CD4-positive, alpha-beta T cell (primary cell): Measurements from ENCODE around the gene RPS25. TPM values are rescaled to one million over a fixed set of nuclear protein-coding genes. Genes with fewer than 3 reads are reported as not detected.
"Not testable (repeated sequence)": the region's sequence is repeated elsewhere in the genome, so short reads cannot be mapped to it uniquely, and the experiment has no call there.

ENCODE experiments used
- ATAC-seq: fragments of 200-7000 bp; cut with Tn5 transposase; one replicate; pipeline ENCODE4 v1.10.0; 2022; ENCODE audit warnings: mild to moderate bottlenecking; ENCODE audit not compliant: poor library complexity
- CTCF ChIA-PET: fragments of 350-600 bp; sonication (Branson Sonifier 250); formaldehyde crosslinking; loops from one replicate; lab custom pipeline; 2021; ENCODE audit warnings: antibody characterized with exemption, inconsistent platforms; lab: Charles Lee
- POLR2A ChIA-PET: fragments of 350-600 bp; sonication (Branson Sonifier 250); formaldehyde crosslinking; loops from one replicate; lab custom pipeline; 2021; ENCODE audit warnings: antibody characterized with exemption, inconsistent platforms; lab: Charles Lee
- DNase-seq, 14 experiments: peaks; one replicate each; pipeline ENCODE4 v3.0.0-alpha.2; 2013 to 2020; ENCODE audit warnings: mixed read lengths in 2 of 14
- H3K27ac ChIP-seq, 2 donors: one replicate each; pipeline versions ENCODE4 v1.5.1 to v1.7.0; 2013; ENCODE audit warnings: low read length in 2 of 2, low read depth in 1 of 2, mild to moderate bottlenecking in 1 of 2
- H3K27me3 ChIP-seq, 2 experiments: 1 replicate in 1 of 2; 2 replicates in 1 of 2; pipeline versions ENCODE4 v1.6.1 to v1.7.0; 2013; ENCODE audit warnings: low read length in 2 of 2, control low read depth in 1 of 2, mild to moderate bottlenecking in 1 of 2, moderate library complexity in 1 of 2; ENCODE audit not compliant: insufficient read depth in 2 of 2, control insufficient read depth in 1 of 2
- H3K36me3 ChIP-seq: one replicate; pipeline ENCODE4 v1.6.1; 2013; ENCODE audit warnings: low read length, control low read depth; ENCODE audit not compliant: insufficient read depth
- H3K4me1 ChIP-seq: one replicate; pipeline ENCODE4 v1.6.1; 2013; ENCODE audit warnings: low read length, control low read depth; ENCODE audit not compliant: insufficient read depth
- H3K4me3 ChIP-seq: one replicate; pipeline ENCODE4 v1.5.1; 2013; ENCODE audit warnings: mild to moderate bottlenecking, low read length, moderate library complexity
- H3K9me3 ChIP-seq, 2 experiments: 1 replicate in 1 of 2; 2 replicates in 1 of 2; pipeline versions ENCODE4 v1.6.1 to v1.7.0; 2013; ENCODE audit warnings: low read length in 2 of 2, mild to moderate bottlenecking in 2 of 2, control low read depth in 1 of 2, moderate library complexity in 1 of 2; ENCODE audit not compliant: control insufficient read depth in 1 of 2, insufficient read depth in 1 of 2
- H3K27ac Mint-ChIP-seq: one replicate; pipeline ENCODE4 v1.8.0; 2020; ENCODE audit warnings: mixed read lengths
- H3K27me3 Mint-ChIP-seq: one replicate; pipeline ENCODE4 v1.8.0; 2021; ENCODE audit warnings: mixed read lengths
- H3K36me3 Mint-ChIP-seq: one replicate; pipeline ENCODE4 v1.8.0; 2021; ENCODE audit warnings: low read depth, mixed read lengths
- H3K4me1 Mint-ChIP-seq: one replicate; pipeline ENCODE4 v1.8.0; 2021; ENCODE audit warnings: low read depth, mixed read lengths
- H3K4me3 Mint-ChIP-seq: one replicate; pipeline ENCODE4 v1.8.0; 2020; ENCODE audit warnings: mild to moderate bottlenecking, mixed read lengths
- H3K9me3 Mint-ChIP-seq: one replicate; pipeline ENCODE4 v1.8.0; 2020; ENCODE audit warnings: mixed read lengths
- intact Hi-C, 2 experiments: fragments of 100-400 bp; cut with DNase I in 1 of 2; cut with micrococcal nuclease in 1 of 2; formaldehyde crosslinking; loops; one replicate each; pipeline versions ENCODE4 v1.15.1 to v1.9.0; 2023 to 2025; cut with DNase I, micrococcal nuclease
- total RNA-seq, 174 experiments: library from RNA in 2 of 174; stranded (reverse) in 2 of 174; gene quantifications; one replicate each; pipeline ENCODE4 v1.2.3 and lab custom pipeline; 2021 to 2026
- TF ChIP-seq, protein P1 (sequence below): fragments of 200-600 bp; IDR thresholded peaks from one replicate; pipeline ENCODE4 v1.8.0; 2022; ENCODE audit warnings: antibody characterized with exemption, mild to moderate bottlenecking

RPS25 gene
- total RNA-seq, 2 experiments from 2014 or later: 2,261 to 2,296 TPM

DNA sequence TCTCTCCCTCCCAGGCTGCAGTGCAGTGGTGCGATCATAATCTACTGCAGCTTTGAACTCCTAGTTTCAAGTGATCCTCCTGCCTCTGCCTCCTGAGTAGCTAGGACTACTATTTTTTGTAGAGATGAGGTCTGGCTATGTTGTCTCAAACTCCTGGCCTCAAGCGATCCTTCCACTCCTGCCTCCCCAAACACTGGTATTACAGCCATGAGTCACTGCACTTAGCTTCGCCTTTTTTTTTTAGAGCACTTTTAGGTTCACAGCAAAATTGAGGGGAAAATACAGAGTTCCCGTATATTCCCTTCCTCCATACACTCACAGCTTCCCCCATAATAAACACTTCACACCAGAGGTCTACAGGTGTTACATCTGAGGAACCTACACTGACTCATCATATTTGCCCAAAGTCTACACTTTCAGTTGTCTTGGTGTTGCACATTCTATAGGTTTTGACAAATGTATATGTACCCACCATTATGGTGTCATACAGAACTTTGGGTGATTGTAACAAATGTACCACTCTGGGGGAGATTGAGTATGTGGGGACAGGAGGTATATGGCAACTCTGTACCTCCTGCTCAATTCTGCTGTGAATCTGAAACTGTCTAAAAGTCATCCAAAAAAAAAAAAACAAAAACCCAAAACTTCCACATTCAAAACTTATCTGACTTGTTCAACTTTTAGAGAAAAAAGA, 23.8 kb upstream of the RPS25 start:
- Mint-ChIP-seq H3K9me3 (no peaks in the 10 kb centered on the region), H3K4me3 (no peak overlapping the region), H3K36me3 (peaks cover 24% of the 10 kb centered on the region), H3K27ac (no peak overlapping the region), H3K4me1 (no peaks in the 10 kb centered on the region), H3K27me3 (no peaks in the 10 kb centered on the region)
- intact Hi-C loops: no loop called here
- no peaks in the 10 kb centered on the region for H3K9me3 ChIP-seq
- TF ChIP-seq, protein P1, sequence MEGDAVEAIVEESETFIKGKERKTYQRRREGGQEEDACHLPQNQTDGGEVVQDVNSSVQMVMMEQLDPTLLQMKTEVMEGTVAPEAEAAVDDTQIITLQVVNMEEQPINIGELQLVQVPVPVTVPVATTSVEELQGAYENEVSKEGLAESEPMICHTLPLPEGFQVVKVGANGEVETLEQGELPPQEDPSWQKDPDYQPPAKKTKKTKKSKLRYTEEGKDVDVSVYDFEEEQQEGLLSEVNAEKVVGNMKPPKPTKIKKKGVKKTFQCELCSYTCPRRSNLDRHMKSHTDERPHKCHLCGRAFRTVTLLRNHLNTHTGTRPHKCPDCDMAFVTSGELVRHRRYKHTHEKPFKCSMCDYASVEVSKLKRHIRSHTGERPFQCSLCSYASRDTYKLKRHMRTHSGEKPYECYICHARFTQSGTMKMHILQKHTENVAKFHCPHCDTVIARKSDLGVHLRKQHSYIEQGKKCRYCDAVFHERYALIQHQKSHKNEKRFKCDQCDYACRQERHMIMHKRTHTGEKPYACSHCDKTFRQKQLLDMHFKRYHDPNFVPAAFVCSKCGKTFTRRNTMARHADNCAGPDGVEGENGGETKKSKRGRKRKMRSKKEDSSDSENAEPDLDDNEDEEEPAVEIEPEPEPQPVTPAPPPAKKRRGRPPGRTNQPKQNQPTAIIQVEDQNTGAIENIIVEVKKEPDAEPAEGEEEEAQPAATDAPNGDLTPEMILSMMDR: no peak
- H3K4me3 ChIP-seq: no peak overlapping the region
- DNase-seq (no peak), ATAC-seq (no peak)
- ChIA-PET POLR2A (interaction anchor here (0.6 to 1.1 kb wide), 4 partner anchors 20 to 92 kb away, joined by 3 to 4 read pairs (median 3); partner anchors contain the start of genes RPS25 and TRAPPC4), CTCF (interaction anchor here (0.7 kb wide), 1 partner anchor 17 kb away, joined by 5 read pairs; no protein-coding TSS in a partner anchor)
- H3K27me3 ChIP-seq: no peaks in the 10 kb centered on the region
- H3K36me3 ChIP-seq: peaks cover 21% of the 10 kb centered on the region
- H3K4me1 ChIP-seq: no peaks in the 10 kb centered on the region
- no peak overlapping the region for H3K27ac ChIP-seq

DNA sequence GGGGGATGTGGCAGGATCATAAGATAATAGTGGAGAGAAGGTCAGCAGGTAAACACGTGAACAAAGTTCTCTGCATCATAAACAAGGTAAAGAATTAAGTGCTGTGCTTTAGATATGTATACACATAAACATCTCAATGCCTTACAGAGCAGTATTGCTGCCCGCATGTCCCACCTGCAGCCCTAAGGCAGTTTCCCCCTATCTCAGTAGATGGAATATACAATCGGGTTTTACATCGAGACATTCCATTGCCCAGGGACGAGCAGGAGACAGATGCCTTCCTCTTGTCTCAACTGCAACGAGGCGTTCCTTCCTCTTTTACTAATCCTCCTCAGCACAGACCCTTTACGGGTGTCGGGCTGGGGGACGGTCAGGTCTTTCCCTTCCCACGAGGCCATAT, 21.3 kb upstream of the RPS25 start:
- H3K4me3 ChIP-seq, POLR2A ChIA-PET, H3K4me1 ChIP-seq, H3K9me3 Mint-ChIP-seq, ATAC-seq, CTCF ChIA-PET, H3K27me3 Mint-ChIP-seq, intact Hi-C loops, H3K36me3 ChIP-seq, DNase-seq, H3K27me3 ChIP-seq, H3K4me3 Mint-ChIP-seq, H3K27ac ChIP-seq, H3K4me1 Mint-ChIP-seq, H3K36me3 Mint-ChIP-seq, H3K9me3 ChIP-seq, H3K27ac Mint-ChIP-seq: not testable (repeated sequence)

DNA sequence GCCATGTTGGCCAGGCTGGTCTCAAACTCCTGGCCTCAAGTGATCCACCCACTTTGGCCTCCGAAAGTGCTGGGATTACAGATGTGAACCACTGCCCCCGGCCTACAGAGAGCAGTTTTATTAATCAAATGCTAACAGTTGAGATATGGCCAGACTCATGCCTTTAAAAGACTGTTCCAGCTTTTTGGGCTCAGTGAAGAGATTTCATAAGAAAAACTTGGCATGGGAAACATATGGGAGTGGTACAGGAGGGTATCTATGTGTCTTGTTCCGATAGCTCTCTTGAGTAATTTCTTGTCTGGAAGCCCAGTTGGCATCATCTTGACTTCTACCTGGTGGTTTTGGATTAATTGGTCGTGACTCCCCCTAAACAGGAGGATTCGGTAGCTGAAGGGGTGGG, 20.7 kb upstream of the RPS25 start:
- CTCF ChIA-PET: no interaction called here
- H3K36me3 Mint-ChIP-seq: no peaks in the 10 kb centered on the region
- Histone ChIP-seq H3K27ac (no peak overlapping the region), H3K9me3 (no peaks in the 10 kb centered on the region), H3K27me3 (no peaks in the 10 kb centered on the region), H3K4me1 (no peaks in the 10 kb centered on the region), H3K36me3 (no peaks in the 10 kb centered on the region), H3K4me3 (no peak overlapping the region)
- no peak overlapping the region for H3K4me3 Mint-ChIP-seq
- no peak for DNase-seq
- no peaks in the 10 kb centered on the region for H3K27me3 Mint-ChIP-seq
- TF ChIP-seq, protein P1: no peak
- ATAC-seq: no peak
- no peaks in the 10 kb centered on the region for H3K9me3 Mint-ChIP-seq
- intact Hi-C loops: no loop called here
- no peaks in the 10 kb centered on the region for H3K4me1 Mint-ChIP-seq
- POLR2A ChIA-PET: no interaction called here
- no peak overlapping the region for H3K27ac Mint-ChIP-seq

DNA sequence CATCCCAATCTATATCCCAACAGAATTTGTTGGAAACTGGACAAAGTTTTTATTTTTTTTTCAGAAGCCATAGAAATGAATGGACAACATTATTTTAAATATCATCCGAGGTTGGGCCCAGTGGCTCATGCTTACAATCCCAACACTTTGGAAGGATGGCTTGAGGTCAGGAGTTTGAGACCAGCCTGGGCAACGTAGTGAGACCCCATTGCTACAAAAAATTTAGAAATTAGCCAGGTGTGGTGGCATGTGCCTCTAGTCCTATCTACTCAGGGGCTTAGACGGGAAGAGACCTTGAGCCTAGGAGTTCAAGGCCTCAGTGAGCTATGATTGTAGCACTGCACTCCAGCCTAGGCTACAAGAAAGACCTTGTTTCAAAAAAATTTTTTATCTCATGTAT, 16.7 kb upstream of the RPS25 start:
- DNase-seq (no peak), ATAC-seq (no peak)
- H3K4me1 Mint-ChIP-seq: peaks cover 7% of the 10 kb centered on the region
- H3K27ac Mint-ChIP-seq: no peak overlapping the region
- intact Hi-C loops: loop anchor here in 1 of 2 experiments (5.0 kb wide), 1 partner anchor 38 kb away; the partner anchor contains the start of gene CENATAC
- no peak overlapping the region for H3K4me3 Mint-ChIP-seq
- ChIA-PET CTCF (no interaction called here), POLR2A (no interaction called here)
- H3K4me3 ChIP-seq: no peak overlapping the region
- no peaks in the 10 kb centered on the region for H3K9me3 ChIP-seq
- no peaks in the 10 kb centered on the region for H3K9me3 Mint-ChIP-seq
- TF ChIP-seq, protein P1: no peak
- H3K27me3 Mint-ChIP-seq: no peaks in the 10 kb centered on the region
- H3K36me3 Mint-ChIP-seq: peaks cover 5% of the 10 kb centered on the region
- H3K27me3 ChIP-seq: no peaks in the 10 kb centered on the region
- no peaks in the 10 kb centered on the region for H3K36me3 ChIP-seq
- no peak overlapping the region for H3K27ac ChIP-seq
- H3K4me1 ChIP-seq: peaks cover 11% of the 10 kb centered on the region

DNA sequence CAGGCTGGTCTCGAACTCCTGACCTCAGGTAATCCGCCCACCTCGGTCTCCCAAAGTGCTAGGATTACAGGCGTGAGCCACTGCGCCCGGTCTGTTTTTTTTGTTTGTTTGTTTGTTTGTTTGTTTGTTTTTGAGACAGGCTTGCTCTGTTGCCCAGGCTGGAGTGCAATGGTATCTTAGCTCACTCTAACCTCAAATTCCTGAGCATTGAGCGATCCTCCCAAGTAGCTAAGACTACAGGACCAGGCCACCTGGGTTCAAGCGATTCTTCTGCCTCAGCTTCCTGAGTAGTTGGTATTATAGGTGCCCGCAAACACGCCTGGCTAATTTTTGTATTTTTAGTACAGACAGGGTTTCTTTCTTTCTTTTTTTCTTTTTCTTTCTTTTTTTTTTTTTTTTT, 15.3 kb upstream of the RPS25 start:
- intact Hi-C loops: loop anchor here in 1 of 2 experiments (5.0 kb wide), 1 partner anchor 36 kb away; the partner anchor contains the start of gene CENATAC
- H3K4me1 ChIP-seq: peaks cover 25% of the 10 kb centered on the region
- H3K4me3 ChIP-seq, H3K27me3 Mint-ChIP-seq, ATAC-seq, H3K27ac Mint-ChIP-seq, H3K4me3 Mint-ChIP-seq, H3K27me3 ChIP-seq, H3K27ac ChIP-seq, H3K36me3 Mint-ChIP-seq, H3K9me3 ChIP-seq, H3K9me3 Mint-ChIP-seq, DNase-seq, H3K36me3 ChIP-seq: not testable (repeated sequence)
- peaks cover 19% of the 10 kb centered on the region for H3K4me1 Mint-ChIP-seq
- ChIA-PET CTCF (interaction anchor here (0.7 kb wide), 1 partner anchor 75 kb away, joined by 3 read pairs; no protein-coding TSS in a partner anchor), POLR2A (interaction anchor here (0.9 kb wide), 1 partner anchor 15 kb away, joined by 3 read pairs; the partner anchor contains the start of gene RPS25)
